ENCODE data around the gene SORCS2.

DNA sequence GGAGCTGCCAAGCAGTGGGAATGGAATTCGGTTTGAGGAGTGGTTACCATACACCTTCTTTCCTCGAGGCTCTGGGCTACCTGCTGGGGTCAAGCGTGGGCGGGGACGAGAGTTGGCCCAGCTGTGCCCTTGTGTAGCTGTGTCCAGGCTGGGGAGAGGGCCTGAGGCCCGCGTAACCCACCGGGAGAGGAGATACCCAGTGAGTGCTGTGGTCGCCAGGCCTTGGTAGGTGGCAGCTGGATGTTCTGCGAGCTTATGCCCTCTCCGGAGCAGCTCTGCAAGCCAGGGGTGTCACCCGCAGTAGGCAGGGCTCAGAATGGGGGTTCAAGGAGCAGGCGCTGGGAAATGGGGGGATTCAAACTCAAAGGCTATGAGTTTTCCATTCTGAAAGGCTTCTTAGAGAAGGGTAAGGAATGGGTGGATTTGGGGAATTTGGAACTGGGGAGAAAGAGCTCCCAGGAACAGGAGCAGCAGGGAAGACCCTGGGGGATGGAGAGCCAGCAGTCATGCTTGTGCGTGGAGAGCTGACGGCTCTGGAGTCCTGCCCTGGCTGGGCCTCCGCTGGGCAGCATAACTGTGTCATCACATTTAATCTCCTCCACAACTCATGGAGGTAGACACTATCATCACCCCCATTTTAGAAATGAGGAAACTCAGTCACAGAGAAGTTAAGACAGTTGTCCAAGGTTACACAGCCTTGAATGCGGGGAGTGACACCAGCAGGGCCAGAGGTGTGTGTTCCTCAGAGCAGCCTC lies 117.5 kb downstream of the SORCS2 start:
- TF ChIP-seq, protein P1, sequence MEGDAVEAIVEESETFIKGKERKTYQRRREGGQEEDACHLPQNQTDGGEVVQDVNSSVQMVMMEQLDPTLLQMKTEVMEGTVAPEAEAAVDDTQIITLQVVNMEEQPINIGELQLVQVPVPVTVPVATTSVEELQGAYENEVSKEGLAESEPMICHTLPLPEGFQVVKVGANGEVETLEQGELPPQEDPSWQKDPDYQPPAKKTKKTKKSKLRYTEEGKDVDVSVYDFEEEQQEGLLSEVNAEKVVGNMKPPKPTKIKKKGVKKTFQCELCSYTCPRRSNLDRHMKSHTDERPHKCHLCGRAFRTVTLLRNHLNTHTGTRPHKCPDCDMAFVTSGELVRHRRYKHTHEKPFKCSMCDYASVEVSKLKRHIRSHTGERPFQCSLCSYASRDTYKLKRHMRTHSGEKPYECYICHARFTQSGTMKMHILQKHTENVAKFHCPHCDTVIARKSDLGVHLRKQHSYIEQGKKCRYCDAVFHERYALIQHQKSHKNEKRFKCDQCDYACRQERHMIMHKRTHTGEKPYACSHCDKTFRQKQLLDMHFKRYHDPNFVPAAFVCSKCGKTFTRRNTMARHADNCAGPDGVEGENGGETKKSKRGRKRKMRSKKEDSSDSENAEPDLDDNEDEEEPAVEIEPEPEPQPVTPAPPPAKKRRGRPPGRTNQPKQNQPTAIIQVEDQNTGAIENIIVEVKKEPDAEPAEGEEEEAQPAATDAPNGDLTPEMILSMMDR (conservative IDR thresholded peaks at IDR 0.05; ENCODE audit: low read length): no peak
- no peak for TF ChIP-seq EZH2phosphoT487 (IDR thresholded peaks at IDR 0.05; ENCODE audit: borderline replicate concordance, low read depth, low read length)

Measured in OCI-LY7 (cell line).